Left lung (tissue), 14 donors: ENCODE results near the gene S100A6. TPM values are rescaled to one million over a fixed set of nuclear protein-coding genes. Genes with fewer than 3 reads are reported as not detected.
"Not testable (repeated sequence)": the region's sequence is repeated elsewhere in the genome, so short reads cannot be mapped to it uniquely, and the experiment has no call there.

Source experiments
- ATAC-seq: fragments of 200-7000 bp; cut with Tn5 transposase; one replicate; pipeline ENCODE4 v1.9.1; 2020; ENCODE audit warnings: moderate library complexity
- DNase-seq, 4 donors: peaks; one replicate each; pipeline ENCODE4 v3.0.0-alpha.2; 2013 to 2020
- H3K27ac ChIP-seq, 2 donors: fragments of 200-600 bp; sonication (generic) in 1 of 2; one replicate each; pipeline versions ENCODE4 v1.5.0 to v1.8.0; 2020 to 2021
- H3K27me3 ChIP-seq, 2 donors: fragments of 200-600 bp; sonication (generic) in 1 of 2; one replicate each; pipeline versions ENCODE4 v1.5.0 to v1.8.0; 2020 to 2021
- H3K36me3 ChIP-seq, 2 donors: fragments of 200-600 bp; sonication (generic) in 1 of 2; one replicate each; pipeline versions ENCODE4 v1.5.0 to v1.8.0; 2020 to 2021
- H3K4me1 ChIP-seq, 2 donors: fragments of 200-600 bp; one replicate each; pipeline ENCODE4 v1.8.0; 2021
- H3K4me3 ChIP-seq, 2 donors: fragments of 200-600 bp; sonication (generic) in 1 of 2; one replicate each; pipeline versions ENCODE4 v1.5.0 to v1.8.0; 2020 to 2021; ENCODE audit warnings: mild to moderate bottlenecking in 1 of 2
- H3K9me3 ChIP-seq, 2 donors: fragments of 200-600 bp; sonication (generic) in 1 of 2; one replicate each; pipeline versions ENCODE4 v1.5.0 to v1.8.0; 2020 to 2021
- CTCF ChIP-seq, 2 donors: fragments of 200-600 bp; sonication (generic) in 1 of 2; IDR thresholded peaks; one replicate each; pipeline versions ENCODE4 v1.5.0 to v1.8.0; 2021; ENCODE audit warnings: antibody characterized with exemption in 2 of 2
- intact Hi-C, 2 donors: fragments of 100-400 bp; cut with DNase I; formaldehyde crosslinking; loops; one replicate each; pipeline versions ENCODE4 v1.11.2 to v1.14.2; 2022
- long read RNA-seq, 12 donors: library from polyadenylated mRNA in 2 of 12; unstranded in 2 of 12; transcript quantifications; one replicate each; pipeline ENCODE4 v2.0.0 and lab custom pipeline, GENCODE V29; 2019 to 2026
- polyA plus RNA-seq, 6 donors: library from polyadenylated mRNA; unstranded; fragments of 120-200 nt; gene quantifications; one replicate each; pipeline ENCODE4 v1.2.1, GENCODE V29; 2013; ENCODE audit not compliant: insufficient read length in 6 of 6
- total RNA-seq, 2 donors: library from RNA; stranded (reverse); fragmentation: NEBNext Ultra II Directional; extraction: Animal tissue kit (Norgen Biotek cat#: 25700); gene quantifications; one replicate each; pipeline ENCODE4 v1.2.1, GENCODE V29; 2021
- donor health status: DM: no; HTN: yes; CAD: no.
- donor health status: DM: no; HTN: no; CAD: no.

S100A6 gene
- 1,000 to 10,000 TPM; 1,672 to 1,797 TPM for total RNA-seq
- polyA plus RNA-seq: 100 to 1,000 TPM; 156 to 248 (median 183) TPM
- long read RNA-seq, donor 1, transcript S100A6-201 (3 exons, 665 nt): major isoform, 351 of 818 reads
- long read RNA-seq, donor 1, transcript S100A6-205 (3 exons, 673 nt): minor isoform, 5 of 818 reads
- long read RNA-seq, donor 1, partial matches to known transcripts: 452 of 818 reads
- long read RNA-seq, donor 1, other reads (novel, unspliced or antisense): 8 of 818 reads
- long read RNA-seq, donor 2, transcript S100A6-201 (3 exons, 665 nt): major isoform, 229 of 539 reads
- long read RNA-seq, donor 2, partial matches to known transcripts: 305 of 539 reads
- long read RNA-seq, donor 2, other reads (novel, unspliced or antisense): 0 of 539 reads
- long read RNA-seq, donor 3, transcript S100A6-201 (3 exons, 665 nt): major isoform, 256 of 306 reads
- long read RNA-seq, donor 3, partial matches to known transcripts: 44 of 306 reads
- long read RNA-seq, donor 3, other reads (novel, unspliced or antisense): 0 of 306 reads
- long read RNA-seq, donor 4, transcript S100A6-201 (3 exons, 665 nt): major isoform, 1,754 of 1,878 reads
- long read RNA-seq, donor 4, transcript S100A6-205 (3 exons, 673 nt): minor isoform, 38 of 1,878 reads
- long read RNA-seq, donor 4, partial matches to known transcripts: 61 of 1,878 reads
- long read RNA-seq, donor 4, other reads (novel, unspliced or antisense): 19 of 1,878 reads
- long read RNA-seq, donor 5, transcript S100A6-201 (3 exons, 665 nt): major isoform, 263 of 646 reads
- long read RNA-seq, donor 5, partial matches to known transcripts: 380 of 646 reads
- long read RNA-seq, donor 5, other reads (novel, unspliced or antisense): 0 of 646 reads
- long read RNA-seq, donor 6, transcript S100A6-201 (3 exons, 665 nt): major isoform, 288 of 594 reads
- long read RNA-seq, donor 6, partial matches to known transcripts: 296 of 594 reads
- long read RNA-seq, donor 6, other reads (novel, unspliced or antisense): 5 of 594 reads
- long read RNA-seq, donor 7, transcript S100A6-201 (3 exons, 665 nt): major isoform, 133 of 418 reads
- long read RNA-seq, donor 7, partial matches to known transcripts: 282 of 418 reads
- long read RNA-seq, donor 7, other reads (novel, unspliced or antisense): 0 of 418 reads
- long read RNA-seq, donor 8, transcript S100A6-201 (3 exons, 665 nt): major isoform, 210 of 253 reads
- long read RNA-seq, donor 8, partial matches to known transcripts: 39 of 253 reads
- long read RNA-seq, donor 8, other reads (novel, unspliced or antisense): 0 of 253 reads
- long read RNA-seq, donor 9, partial matches to known transcripts: 5 of 7 reads
- long read RNA-seq, donor 9, other reads (novel, unspliced or antisense): 0 of 7 reads
- long read RNA-seq, donor 10, transcript S100A6-201 (3 exons, 665 nt): major isoform, 938 of 1,006 reads
- long read RNA-seq, donor 10, transcript S100A6-205 (3 exons, 673 nt): minor isoform, 35 of 1,006 reads
- long read RNA-seq, donor 10, partial matches to known transcripts: 22 of 1,006 reads
- long read RNA-seq, donor 10, other reads (novel, unspliced or antisense): 9 of 1,006 reads
- long read RNA-seq, donor 11, transcript S100A6-201 (3 exons, 665 nt): major isoform, 145 of 332 reads
- long read RNA-seq, donor 11, partial matches to known transcripts: 174 of 332 reads
- long read RNA-seq, donor 11, other reads (novel, unspliced or antisense): 10 of 332 reads
- long read RNA-seq, donor 12, transcript S100A6-201 (3 exons, 665 nt): major isoform, 198 of 437 reads
- long read RNA-seq, donor 12, partial matches to known transcripts: 232 of 437 reads
- long read RNA-seq, donor 12, other reads (novel, unspliced or antisense): 0 of 437 reads

GRCh38 chr1:153535242-153536011, at the start of gene S100A6:
Gene S100A6 (minus strand): TSS chr1:153535991. CDS start chr1:153535339, 652 bp downstream.
- Histone ChIP-seq H3K27ac (peak within 1 kb of the TSS; percentile 98 to 99), H3K4me3 (peak within 1 kb of the TSS; percentile 84 to 92), H3K4me1 (peaks cover 13 to 75% of the 10 kb centered on the region in 2 donors), H3K36me3 (peaks cover 0 to 15% of the 10 kb centered on the region in 2 donors), H3K9me3 (no peaks in the 10 kb centered on the region), H3K27me3 (no peaks in the 10 kb centered on the region)
- intact Hi-C loops: no loop called here
- ATAC-seq (peak; percentile 64), DNase-seq (peak in 2 of 4 donors; percentile 85 to 89)
- no peak for TF ChIP-seq CTCF (IDR thresholded peaks at IDR 0.05)

- no peak for ATAC-seq
- Histone ChIP-seq H3K36me3 (no peaks in the 10 kb centered on the region), H3K4me1 (no peaks in the 10 kb centered on the region), H3K27ac (no peak overlapping the region), H3K4me3 (no peak overlapping the region), H3K9me3 (no peaks in the 10 kb centered on the region), H3K27me3 (no peaks in the 10 kb centered on the region)
- DNase-seq: no peak
- intact Hi-C loops: no loop called here
- TF ChIP-seq CTCF (IDR thresholded peaks at IDR 0.05): no peak
These were observed 49.2 kb upstream of the S100A6 start for GRCh38 chr1:153585006-153585405.

GRCh38 chr1:153583976-153584375, 48.2 kb upstream of the S100A6 start:
- DNase-seq: no peak
- no peak for ATAC-seq

GRCh38 chr1:153583514-153583913, 47.7 kb upstream of the S100A6 start:
- H3K36me3 ChIP-seq, H3K4me1 ChIP-seq, H3K27me3 ChIP-seq, intact Hi-C loops, H3K27ac ChIP-seq, DNase-seq, ATAC-seq, H3K9me3 ChIP-seq, H3K4me3 ChIP-seq: not testable (repeated sequence)

More at GRCh38 chr1:153583976-153584375, 48.2 kb upstream of the S100A6 start:
- H3K36me3 ChIP-seq: no peaks in the 10 kb centered on the region
- H3K27ac ChIP-seq: no peak overlapping the region
- no peaks in the 10 kb centered on the region for H3K9me3 ChIP-seq
- H3K27me3 ChIP-seq: no peaks in the 10 kb centered on the region
- no peaks in the 10 kb centered on the region for H3K4me1 ChIP-seq
- TF ChIP-seq CTCF (IDR thresholded peaks at IDR 0.05): no peak
- intact Hi-C loops: no loop called here
- H3K4me3 ChIP-seq: no peak overlapping the region

- H3K36me3 ChIP-seq, ATAC-seq, intact Hi-C loops, H3K4me3 ChIP-seq, H3K9me3 ChIP-seq, H3K4me1 ChIP-seq, H3K27me3 ChIP-seq, DNase-seq, H3K27ac ChIP-seq: not testable (repeated sequence)
These were observed 47.0 kb upstream of the S100A6 start for GRCh38 chr1:153582836-153583235.
